ENCODE data around the gene C1GALT1C1. TPM values are rescaled to one million over a fixed set of nuclear protein-coding genes. Genes with fewer than 3 reads are reported as not detected.

The C1GALT1C1 gene
- polyA plus RNA-seq, 1 experiment, result 33.6 TPM

- H3K27ac ChIP-seq (ENCODE audit: low read depth, low read length), result no peak overlapping the region
- H3K9me3 ChIP-seq (ENCODE audit: control insufficient read depth, insufficient read depth, low read length), result no peaks in the 10 kb centered on the region
- H3K4me3 ChIP-seq (ENCODE audit: low read depth, low read length), result no peak overlapping the region
Measured at GRCh38 chrX:120625371-120625770, 4.5 kb downstream of the C1GALT1C1 start.

GRCh38 chrX:120617996-120618630, 11.7 kb downstream of the C1GALT1C1 start:
- TF ChIP-seq CTCF (IDR thresholded peaks at IDR 0.05; ENCODE audit: low read depth, low read length), result no peak
- no peak overlapping the region for H3K27ac ChIP-seq (ENCODE audit: low read depth, low read length)
- ChIA-PET CTCF (no interaction called here), POLR2A (no interaction called here)
- no peaks in the 10 kb centered on the region for H3K9me3 ChIP-seq (ENCODE audit: control insufficient read depth, insufficient read depth, low read length)
- no peaks in the 10 kb centered on the region for H3K27me3 ChIP-seq (ENCODE audit: control insufficient read depth, insufficient read depth, low read length)
- no peak for DNase-seq (ENCODE audit: low read depth, low spot score)
- H3K4me3 ChIP-seq (ENCODE audit: low read depth, low read length), result no peak overlapping the region

More at GRCh38 chrX:120625371-120625770, 4.5 kb downstream of the C1GALT1C1 start:
- H3K27me3 ChIP-seq (ENCODE audit: control insufficient read depth, insufficient read depth, low read length), result no peaks in the 10 kb centered on the region
- ChIA-PET POLR2A (no interaction called here), CTCF (no interaction called here)
- TF ChIP-seq CTCF (IDR thresholded peaks at IDR 0.05; ENCODE audit: low read depth, low read length), result no peak
- no peak for DNase-seq (ENCODE audit: low read depth, low spot score)

- H3K27ac ChIP-seq (ENCODE audit: low read depth, low read length), result no peak overlapping the region
- ChIA-PET POLR2A (interaction anchor here (0.5 kb wide), 1 partner anchor 54 kb away, joined by 4 read pairs; no protein-coding TSS in a partner anchor), CTCF (no interaction called here)
- no peaks in the 10 kb centered on the region for H3K27me3 ChIP-seq (ENCODE audit: control insufficient read depth, insufficient read depth, low read length)
- H3K9me3 ChIP-seq (ENCODE audit: control insufficient read depth, insufficient read depth, low read length), result no peaks in the 10 kb centered on the region
- TF ChIP-seq CTCF (IDR thresholded peaks at IDR 0.05; ENCODE audit: low read depth, low read length), result no peak
- DNase-seq (ENCODE audit: low read depth, low spot score), result no peak
- H3K4me3 ChIP-seq (ENCODE audit: low read depth, low read length), result no peak overlapping the region
Measured at GRCh38 chrX:120614816-120615215, 15.0 kb downstream of the C1GALT1C1 start.

- Histone ChIP-seq H3K27me3 (ENCODE audit: control insufficient read depth, insufficient read depth, low read length) (no peaks in the 10 kb centered on the region), H3K4me3 (ENCODE audit: low read depth, low read length) (no peak overlapping the region), H3K9me3 (ENCODE audit: control insufficient read depth, insufficient read depth, low read length) (no peaks in the 10 kb centered on the region), H3K27ac (ENCODE audit: low read depth, low read length) (no peak overlapping the region)
- CTCF ChIA-PET, result no interaction called here
- POLR2A ChIA-PET, result no interaction called here
- DNase-seq (ENCODE audit: low read depth, low spot score), result no peak
- no peak for TF ChIP-seq CTCF (IDR thresholded peaks at IDR 0.05; ENCODE audit: low read depth, low read length)
Measured at GRCh38 chrX:120612086-120612485, 17.8 kb downstream of the C1GALT1C1 start.

- H3K27ac ChIP-seq (ENCODE audit: low read depth, low read length), result peak overlapping the region; percentile 86
- no peaks in the 10 kb centered on the region for H3K9me3 ChIP-seq (ENCODE audit: control insufficient read depth, insufficient read depth, low read length)
- peak overlapping the region; percentile 61 for H3K4me3 ChIP-seq (ENCODE audit: low read depth, low read length)
- TF ChIP-seq CTCF (IDR thresholded peaks at IDR 0.05; ENCODE audit: low read depth, low read length), result no peak
- ChIA-PET CTCF (interaction anchor here (0.7 kb wide), 1 partner anchor 34 kb away, joined by 6 read pairs; no protein-coding TSS in a partner anchor), POLR2A (interaction anchor here (0.7 to 1.7 kb wide), 5 partner anchors 19 to 158 kb away, joined by 3 to 39 read pairs (median 7); partner anchors contain the start of genes C1GALT1C1 and CUL4B)
- no peak for DNase-seq (ENCODE audit: low read depth, low spot score)
- no peaks in the 10 kb centered on the region for H3K27me3 ChIP-seq (ENCODE audit: control insufficient read depth, insufficient read depth, low read length)
Measured at GRCh38 chrX:120604361-120604782, 25.5 kb downstream of the C1GALT1C1 start.

Measured in AG04450 (cell line).